Mesothelial cell of epicardium (in vitro differentiated cells): ENCODE data around the gene KIRREL1. TPM values are rescaled to one million over a fixed set of nuclear protein-coding genes. Genes with fewer than 3 reads are reported as not detected.
A peak's percentile ranks its signal among the peaks of the same experiment; 100 is the strongest.

ENCODE experiments used
- DNase-seq, 2 experiments: peaks; one replicate each; pipeline ENCODE4 v3.0.0; 2021; ENCODE audit warnings: low spot score in 2 of 2; ENCODE audit not compliant: unreplicated experiment in 2 of 2
- H3K27ac Mint-ChIP-seq: 2 replicates; pipeline ENCODE4 v1.8.0; 2021; ENCODE audit warnings: mixed read lengths
- H3K27me3 Mint-ChIP-seq: 2 replicates; pipeline ENCODE4 v1.8.0; 2021; ENCODE audit warnings: low read depth, mixed read lengths
- H3K36me3 Mint-ChIP-seq: 2 replicates; pipeline ENCODE4 v1.8.0; 2021; ENCODE audit warnings: mixed read lengths
- H3K4me1 Mint-ChIP-seq: 2 replicates; pipeline ENCODE4 v1.8.0; 2021; ENCODE audit warnings: mixed read lengths
- H3K4me3 Mint-ChIP-seq: 2 replicates; pipeline ENCODE4 v1.8.0; 2021; ENCODE audit warnings: mild to moderate bottlenecking, moderate library complexity, mixed read lengths
- H3K9me3 Mint-ChIP-seq: 2 replicates; pipeline ENCODE4 v1.8.0; 2021; ENCODE audit warnings: mixed read lengths
- CTCF ChIP-seq: fragments of 200-600 bp; sonication (generic); IDR thresholded peaks from one replicate; pipeline ENCODE4 v1.5.0; 2021; ENCODE audit warnings: antibody characterized with exemption; ENCODE audit not compliant: unreplicated experiment
- total RNA-seq: library from RNA; stranded (reverse); gene quantifications from 3 replicates; pipeline ENCODE4 v1.2.1, GENCODE V29; 2021

Gene KIRREL1
- total RNA-seq, 1 donor from 2014 or later = 178 TPM

- Mint-ChIP-seq H3K4me3 (no peak overlapping the region), H3K36me3 (no peaks in the 10 kb centered on the region), H3K9me3 (no peaks in the 10 kb centered on the region), H3K4me1 (peaks cover 15% of the 10 kb centered on the region), H3K27ac (no peak overlapping the region), H3K27me3 (peaks cover 54% of the 10 kb centered on the region)
- TF ChIP-seq CTCF = no peak
- DNase-seq = no peak
Observed at GRCh38 chr1:157959750-157960149, 33.7 kb upstream of the KIRREL1 start.

GRCh38 chr1:157960773-157961172 lies 32.7 kb upstream of the KIRREL1 start:
- no peak overlapping the region for H3K4me3 Mint-ChIP-seq
- H3K9me3 Mint-ChIP-seq = no peaks in the 10 kb centered on the region
- no peak overlapping the region for H3K27ac Mint-ChIP-seq
- no peak for TF ChIP-seq CTCF
- peaks cover 25% of the 10 kb centered on the region for H3K4me1 Mint-ChIP-seq
- H3K36me3 Mint-ChIP-seq = no peaks in the 10 kb centered on the region
- peaks cover 51% of the 10 kb centered on the region for H3K27me3 Mint-ChIP-seq
- no peak for DNase-seq

- H3K27ac Mint-ChIP-seq = no peak overlapping the region
- H3K4me1 Mint-ChIP-seq = peaks cover 31% of the 10 kb centered on the region
- DNase-seq = no peak
Observed at GRCh38 chr1:157961805-157962762, 31.4 kb upstream of the KIRREL1 start.

GRCh38 chr1:157963713-157964112 lies 29.7 kb upstream of the KIRREL1 start:
- peaks cover 34% of the 10 kb centered on the region for H3K4me1 Mint-ChIP-seq
- peak; percentile 94 for TF ChIP-seq CTCF
- H3K36me3 Mint-ChIP-seq = no peaks in the 10 kb centered on the region
- no peak overlapping the region for H3K27ac Mint-ChIP-seq
- peaks cover 34% of the 10 kb centered on the region for H3K27me3 Mint-ChIP-seq
- no peaks in the 10 kb centered on the region for H3K9me3 Mint-ChIP-seq
- H3K4me3 Mint-ChIP-seq = no peak overlapping the region
- DNase-seq = peak; percentile 53 to 86

More at GRCh38 chr1:157961805-157962762, 31.4 kb upstream of the KIRREL1 start:
- Mint-ChIP-seq H3K27me3 (peaks cover 45% of the 10 kb centered on the region), H3K36me3 (no peaks in the 10 kb centered on the region), H3K9me3 (no peaks in the 10 kb centered on the region), H3K4me3 (no peak overlapping the region)
- TF ChIP-seq CTCF = no peak

- Mint-ChIP-seq H3K27me3 (peaks cover 19% of the 10 kb centered on the region), H3K9me3 (no peaks in the 10 kb centered on the region), H3K4me1 (peaks cover 42% of the 10 kb centered on the region), H3K4me3 (no peak overlapping the region), H3K36me3 (no peaks in the 10 kb centered on the region), H3K27ac (peak overlapping the region; percentile 55)
- DNase-seq = no peak
- no peak for TF ChIP-seq CTCF
Observed at GRCh38 chr1:157965584-157965983, 27.9 kb upstream of the KIRREL1 start.
